Neutrophil (primary cell): Measurements from ENCODE around the gene ME3.

ENCODE experiments used
- H3K27ac ChIP-seq: fragments of 200-600 bp; sonication (generic); 2 replicates; pipeline ENCODE4 v1.5.1; 2016; ENCODE audit warnings: mild to moderate bottlenecking, moderate library complexity
- H3K27me3 ChIP-seq: fragments of 200-600 bp; sonication (generic); 2 replicates; pipeline ENCODE4 v1.6.0; 2016; ENCODE audit warnings: mild to moderate bottlenecking
- H3K36me3 ChIP-seq: fragments of 200-600 bp; sonication (generic); 2 replicates; pipeline ENCODE4 v1.5.1; 2017
- H3K4me1 ChIP-seq, 2 experiments: fragments of 200-600 bp in 1 of 2; sonication (generic) in 1 of 2; 1 replicate in 1 of 2; 2 replicates in 1 of 2; pipeline versions ENCODE4 v1.5.1 to v1.6.1; 2013 to 2016; ENCODE audit warnings: low read depth in 1 of 2, low read length in 1 of 2, mild to moderate bottlenecking in 1 of 2, moderate library complexity in 1 of 2; ENCODE audit not compliant: control insufficient read depth in 1 of 2, insufficient read depth in 1 of 2
- H3K4me3 ChIP-seq, 2 experiments: fragments of 200-600 bp in 1 of 2; sonication (generic) in 1 of 2; 1 replicate in 1 of 2; 2 replicates in 1 of 2; pipeline ENCODE4 v1.5.1; 2013 to 2016; ENCODE audit warnings: low read depth in 1 of 2, low read length in 1 of 2, mild to moderate bottlenecking in 1 of 2, moderate library complexity in 1 of 2
- H3K9me3 ChIP-seq: fragments of 200-600 bp; sonication (generic); 2 replicates; pipeline ENCODE4 v1.5.1; 2016
- CTCF ChIP-seq: fragments of 200-600 bp; sonication (generic); IDR thresholded peaks from 2 replicates; pipeline ENCODE4 v1.5.1; 2016; ENCODE audit warnings: antibody characterized with exemption

ME3 gene

GRCh38 chr11:86582898-86583297 lies 89.5 kb downstream of the ME3 start:
- H3K36me3 ChIP-seq = no peaks in the 10 kb centered on the region
- TF ChIP-seq CTCF = no peak

GRCh38 chr11:86580535-86580934 lies 91.9 kb downstream of the ME3 start:
- no peak overlapping the region for H3K27ac ChIP-seq
- no peaks in the 10 kb centered on the region for H3K36me3 ChIP-seq
- no peaks in the 10 kb centered on the region for H3K4me1 ChIP-seq
- no peak overlapping the region for H3K4me3 ChIP-seq
- no peaks in the 10 kb centered on the region for H3K27me3 ChIP-seq
- no peak for TF ChIP-seq CTCF
- no peaks in the 10 kb centered on the region for H3K9me3 ChIP-seq

More at GRCh38 chr11:86582898-86583297, 89.5 kb downstream of the ME3 start:
- H3K4me3 ChIP-seq = no peak overlapping the region
- H3K27me3 ChIP-seq = no peaks in the 10 kb centered on the region
- no peaks in the 10 kb centered on the region for H3K4me1 ChIP-seq
- no peak overlapping the region for H3K27ac ChIP-seq
- no peaks in the 10 kb centered on the region for H3K9me3 ChIP-seq

GRCh38 chr11:86579406-86579731 lies 93.0 kb downstream of the ME3 start:
- no peaks in the 10 kb centered on the region for H3K36me3 ChIP-seq
- H3K4me3 ChIP-seq = no peak overlapping the region
- H3K27ac ChIP-seq = no peak overlapping the region
- no peak for TF ChIP-seq CTCF
- no peaks in the 10 kb centered on the region for H3K9me3 ChIP-seq
- no peaks in the 10 kb centered on the region for H3K4me1 ChIP-seq
- H3K27me3 ChIP-seq = no peaks in the 10 kb centered on the region

- H3K4me3 ChIP-seq = no peak overlapping the region
- H3K27me3 ChIP-seq = no peaks in the 10 kb centered on the region
- H3K27ac ChIP-seq = no peak overlapping the region
- no peaks in the 10 kb centered on the region for H3K4me1 ChIP-seq
- H3K9me3 ChIP-seq = no peaks in the 10 kb centered on the region
- no peak for TF ChIP-seq CTCF
- no peaks in the 10 kb centered on the region for H3K36me3 ChIP-seq
Observed at GRCh38 chr11:86578727-86579405, 93.5 kb downstream of the ME3 start.

GRCh38 chr11:86577644-86578636 lies 94.5 kb downstream of the ME3 start:
- Histone ChIP-seq H3K36me3 (no peaks in the 10 kb centered on the region), H3K27me3 (no peaks in the 10 kb centered on the region), H3K9me3 (no peaks in the 10 kb centered on the region), H3K27ac (no peak overlapping the region), H3K4me3 (no peak overlapping the region), H3K4me1 (no peaks in the 10 kb centered on the region)
- TF ChIP-seq CTCF = no peak
